ENCODE results near the gene KLHL14. TPM values are rescaled to one million over a fixed set of nuclear protein-coding genes. Genes with fewer than 3 reads are reported as not detected.

The KLHL14 gene
- total and polyA plus RNA-seq, 2 of the 13 experiments (the other 11 are each of a cell fraction or from before 2014, with no cell fraction given): 16.0 to 41.8 TPM

DNA sequence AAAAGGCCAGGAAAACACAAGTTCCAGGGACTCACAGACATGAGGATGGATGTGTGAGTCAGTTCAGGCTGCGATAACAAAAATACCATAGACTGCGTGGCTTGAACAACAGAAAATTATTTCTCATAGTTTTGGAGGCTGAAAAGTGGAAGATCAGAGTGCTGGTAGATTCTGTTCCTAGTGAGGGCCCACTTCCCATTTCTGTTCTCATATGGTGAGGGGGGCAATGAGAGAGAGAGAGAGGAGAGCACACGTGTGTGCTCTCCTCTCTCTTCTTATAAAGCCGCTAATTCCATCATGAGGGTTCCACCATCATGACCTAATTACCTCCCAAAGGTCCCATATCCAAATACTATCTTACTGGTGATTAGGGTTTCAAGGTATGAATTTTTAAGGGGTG lies 23.0 kb downstream of the KLHL14 start:
- TF ChIP-seq ZNF460 (CRISPR knock-in tag; IDR thresholded peaks at IDR 0.05; ENCODE audit: borderline replicate concordance) (no peak), KLF16 (CRISPR knock-in tag; IDR thresholded peaks at IDR 0.05) (no peak), ZNF264 (CRISPR knock-in tag; IDR thresholded peaks at IDR 0.05) (no peak), SNRNP70 (IDR thresholded peaks at IDR 0.05; ENCODE audit: low read depth, low read length) (no peak), TCF7L2 (IDR thresholded peaks at IDR 0.05; ENCODE audit: low read depth, low read length) (no peak), ZNF550 (CRISPR knock-in tag; IDR thresholded peaks at IDR 0.05; ENCODE audit: borderline replicate concordance) (no peak), MAFG (CRISPR knock-in tag; IDR thresholded peaks at IDR 0.05) (no peak), HINFP (CRISPR knock-in tag; IDR thresholded peaks at IDR 0.05; ENCODE audit: low read depth) (no peak), BCL6 (CRISPR knock-in tag; IDR thresholded peaks at IDR 0.05) (no peak), FOXK1 (CRISPR knock-in tag; IDR thresholded peaks at IDR 0.05; ENCODE audit: borderline replicate concordance, low read depth) (no peak), E2F5 (CRISPR knock-in tag; conservative IDR thresholded peaks at IDR 0.05) (no peak), PAWR (CRISPR knock-in tag; IDR thresholded peaks at IDR 0.05; ENCODE audit: borderline replicate concordance) (no peak), MYC (CRISPR knock-in tag; IDR thresholded peaks at IDR 0.05; ENCODE audit: borderline replicate concordance) (no peak), ZNF646 (CRISPR knock-in tag; IDR thresholded peaks at IDR 0.05) (no peak), FOXP1 (IDR thresholded peaks at IDR 0.05) (no peak), FOXP1 (CRISPR knock-in tag; IDR thresholded peaks at IDR 0.05) (no peak)
- TF ChIP-seq, protein P1, sequence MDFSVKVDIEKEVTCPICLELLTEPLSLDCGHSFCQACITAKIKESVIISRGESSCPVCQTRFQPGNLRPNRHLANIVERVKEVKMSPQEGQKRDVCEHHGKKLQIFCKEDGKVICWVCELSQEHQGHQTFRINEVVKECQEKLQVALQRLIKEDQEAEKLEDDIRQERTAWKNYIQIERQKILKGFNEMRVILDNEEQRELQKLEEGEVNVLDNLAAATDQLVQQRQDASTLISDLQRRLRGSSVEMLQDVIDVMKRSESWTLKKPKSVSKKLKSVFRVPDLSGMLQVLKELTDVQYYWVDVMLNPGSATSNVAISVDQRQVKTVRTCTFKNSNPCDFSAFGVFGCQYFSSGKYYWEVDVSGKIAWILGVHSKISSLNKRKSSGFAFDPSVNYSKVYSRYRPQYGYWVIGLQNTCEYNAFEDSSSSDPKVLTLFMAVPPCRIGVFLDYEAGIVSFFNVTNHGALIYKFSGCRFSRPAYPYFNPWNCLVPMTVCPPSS (IDR thresholded peaks at IDR 0.05): no peak
- DNase-seq (ENCODE audit: low spot score) (no peak), ATAC-seq (no peak), FAIRE-seq (no peak)
- H3K79me2 ChIP-seq (ENCODE audit: insufficient read depth, low read length): peaks cover 48% of the 10 kb centered on the region
- in situ Hi-C loops (cut with HindIII; ENCODE audit: extremely low pct_ligation_motif_present, low pct_unique_long_range_greater_than_20kb): no loop called here
- H2AFZ ChIP-seq (ENCODE audit: low read length): no peak overlapping the region
- H3K4me3 ChIP-seq (replicated peaks in 1 of 3; ENCODE audit: insufficient read depth in 1 of 3, low read depth in 2 of 3, low read length in 3 of 3): no peak overlapping the region
- POLR2A ChIA-PET: no interaction called here
- H3K4me1 ChIP-seq (ENCODE audit: insufficient read depth, low read length): peaks cover 5% of the 10 kb centered on the region
- peaks cover 0 to 25% of the 10 kb centered on the region in 2 experiments; a peak in 4 of 5 replicates for H3K36me3 ChIP-seq (replicated peaks in 1 of 2; ENCODE audit: control insufficient read depth in 1 of 2, insufficient read depth in 2 of 2, low read length in 2 of 2)
- H4K20me1 ChIP-seq (ENCODE audit: insufficient read depth, low read length): no peaks in the 10 kb centered on the region
- WGBS (ENCODE audit: low lambda C conversion rate): 96% methylated on average over 4 of the region's 4 CpGs
- intact Hi-C loops (cut with micrococcal nuclease; ENCODE audit: unreplicated experiment): no loop called here
- no peaks in the 10 kb centered on the region for H3K9me3 ChIP-seq (ENCODE audit: low read length)
- H3K27ac ChIP-seq (ENCODE audit: extremely low read length, insufficient read depth, low read length): no peak overlapping the region
- H3K4me2 ChIP-seq (ENCODE audit: low read depth, low read length): no peak overlapping the region
- no TSS peak for BruUV-seq (replicated peaks)
- H3K27me3 ChIP-seq (ENCODE audit: control insufficient read depth in 1 of 2, insufficient read depth in 2 of 2, low read length in 2 of 2): no peaks in the 10 kb centered on the region
- CTCF ChIA-PET (ENCODE audit: low intra/inter-chr PET ratio, low total read pairs): no interaction called here
- no peak overlapping the region for H3K9ac ChIP-seq (ENCODE audit: insufficient read depth, low read depth, low read length)

All from HepG2 (cell line).